ENCODE data around the gene DHH. TPM values are rescaled to one million over a fixed set of nuclear protein-coding genes. Genes with fewer than 3 reads are reported as not detected.

DHH gene
- total RNA-seq, 1 experiment from 2014 or later = not detected

- DNase-seq (ENCODE audit: low read depth) = no peak
These were observed 43.2 kb downstream of the DHH start for GRCh38 chr12:49051373-49051764.

- DNase-seq (ENCODE audit: low read depth) = no peak
These were observed 43.9 kb downstream of the DHH start for GRCh38 chr12:49050507-49051372.

GRCh38 chr12:49049566-49050224 lies 44.9 kb downstream of the DHH start:
- peak; percentile 44 for DNase-seq (ENCODE audit: low read depth)

GRCh38 chr12:49048953-49049352 lies 45.6 kb downstream of the DHH start:
- DNase-seq (ENCODE audit: low read depth) = no peak

GRCh38 chr12:49046129-49046895 lies 48.3 kb downstream of the DHH start:
- no peak for DNase-seq (ENCODE audit: low read depth)

GRCh38 chr12:49044660-49045059 lies 49.9 kb downstream of the DHH start:
- no peak for DNase-seq (ENCODE audit: low read depth)

GRCh38 chr12:49043856-49044258 lies 50.7 kb downstream of the DHH start:
- DNase-seq (ENCODE audit: low read depth) = peak; percentile 27

GRCh38 chr12:49043241-49043640 lies 51.4 kb downstream of the DHH start:
- DNase-seq (ENCODE audit: low read depth) = no peak

- peak; percentile 46 for DNase-seq (ENCODE audit: low read depth)
These were observed 52.6 kb downstream of the DHH start for GRCh38 chr12:49041881-49042484.

GRCh38 chr12:49041036-49041880 lies 53.3 kb downstream of the DHH start:
- no peak for DNase-seq (ENCODE audit: low read depth)

GRCh38 chr12:49040364-49040855 lies 54.2 kb downstream of the DHH start:
- DNase-seq (ENCODE audit: low read depth) = no peak

- DNase-seq (ENCODE audit: low read depth) = no peak
These were observed 54.9 kb downstream of the DHH start for GRCh38 chr12:49039421-49040363.

- no peak for DNase-seq (ENCODE audit: low read depth)
These were observed 56.2 kb downstream of the DHH start for GRCh38 chr12:49038291-49038955.

GRCh38 chr12:49037947-49038237 lies 56.7 kb downstream of the DHH start:
- no peak for DNase-seq (ENCODE audit: low read depth)

GRCh38 chr12:49037111-49037946 lies 57.3 kb downstream of the DHH start:
- no peak for DNase-seq (ENCODE audit: low read depth)
